ENCODE measurements around the gene RSU1.
A peak's percentile ranks its signal among the peaks of the same experiment; 100 is the strongest.

RSU1 gene

GRCh38 chr10:16820421-16820820 is 3.2 kb upstream of the RSU1 start:
- no peak for DNase-seq

DNA sequence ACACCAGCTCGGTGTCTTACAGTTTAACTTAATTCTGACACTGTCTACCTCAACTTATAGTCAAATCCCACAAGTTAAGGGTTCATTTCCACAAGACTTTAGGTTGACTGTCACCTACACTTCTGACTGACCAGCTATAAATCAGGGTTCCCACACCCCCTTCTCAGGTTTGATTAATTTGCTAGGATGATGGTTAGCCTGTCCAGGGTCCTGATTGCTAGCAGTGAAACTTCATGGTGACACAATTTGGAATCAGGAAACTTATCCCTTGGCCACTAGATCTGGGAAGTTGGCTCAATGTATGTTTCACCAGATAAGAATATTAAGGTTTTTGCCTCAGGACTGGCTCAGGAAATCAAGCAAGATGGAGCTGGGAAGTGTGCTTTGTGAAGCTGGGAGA is 2.8 kb upstream of the RSU1 start:
- no peak for DNase-seq

- no peak for DNase-seq
Measured at GRCh38 chr10:16819436-16819835, 2.2 kb upstream of the RSU1 start.

DNA sequence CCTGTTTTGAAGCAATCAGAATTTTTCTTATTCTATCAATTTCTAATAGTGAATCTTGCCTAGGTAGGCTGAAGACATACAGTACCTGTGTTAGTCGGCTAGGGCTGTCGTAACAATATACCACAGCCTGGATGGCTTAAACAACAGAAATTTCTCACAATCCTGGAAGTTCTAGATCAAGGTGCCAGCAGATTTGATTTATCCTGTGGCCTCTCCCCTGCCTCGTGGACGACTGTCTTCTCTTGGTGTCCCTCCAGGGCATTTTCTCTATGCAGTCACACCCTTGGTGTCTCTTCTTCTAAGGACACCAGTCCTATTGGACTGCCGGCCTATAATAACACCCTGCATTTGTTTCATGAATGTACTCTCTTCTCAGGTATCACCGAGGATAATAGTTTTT is 1.8 kb upstream of the RSU1 start:
- no peak for DNase-seq

GRCh38 chr10:16816830-16817124 is 447 bp downstream of the RSU1 start:
- DNase-seq = no peak

DNA sequence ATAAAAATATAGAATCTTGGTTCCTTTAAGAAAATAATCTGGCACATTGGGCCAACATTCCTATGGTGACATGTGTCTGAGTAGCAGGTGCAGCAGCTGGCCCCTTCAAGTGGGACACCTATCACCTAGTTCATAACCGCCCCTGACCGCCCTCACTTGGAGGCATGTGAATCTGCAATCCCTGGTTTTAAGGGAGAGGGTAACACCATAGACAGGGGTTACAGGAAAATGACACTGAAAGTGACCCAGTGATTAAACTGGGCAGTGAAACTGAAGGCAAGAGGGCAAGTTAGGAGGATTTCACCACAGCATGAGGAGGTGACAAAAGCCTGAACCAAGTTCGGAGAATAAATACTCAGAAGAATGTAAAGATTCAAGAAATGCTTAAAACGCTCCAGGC is 1.1 kb downstream of the RSU1 start:
- peak; percentile 23 for DNase-seq

DNA sequence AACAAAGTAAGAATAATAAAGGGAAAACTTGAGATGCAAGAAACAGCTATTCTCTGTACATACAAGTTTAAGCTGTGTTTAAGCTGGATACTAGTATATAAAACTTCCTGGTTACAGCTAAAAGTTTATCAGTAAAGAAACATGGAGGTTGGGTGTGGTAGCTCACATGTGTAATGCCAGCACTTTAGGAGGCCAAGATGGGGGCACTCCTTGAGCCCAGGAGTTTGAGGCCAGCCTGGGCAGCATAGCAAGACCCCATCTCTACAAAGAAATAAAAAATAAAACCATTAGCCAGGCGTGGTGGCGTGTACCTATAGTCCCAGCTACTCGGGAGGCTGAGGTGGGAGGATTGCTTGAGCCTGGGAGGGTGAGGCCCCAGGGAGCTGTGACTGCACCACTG is 3.2 kb downstream of the RSU1 start:
- DNase-seq = no peak

DNA sequence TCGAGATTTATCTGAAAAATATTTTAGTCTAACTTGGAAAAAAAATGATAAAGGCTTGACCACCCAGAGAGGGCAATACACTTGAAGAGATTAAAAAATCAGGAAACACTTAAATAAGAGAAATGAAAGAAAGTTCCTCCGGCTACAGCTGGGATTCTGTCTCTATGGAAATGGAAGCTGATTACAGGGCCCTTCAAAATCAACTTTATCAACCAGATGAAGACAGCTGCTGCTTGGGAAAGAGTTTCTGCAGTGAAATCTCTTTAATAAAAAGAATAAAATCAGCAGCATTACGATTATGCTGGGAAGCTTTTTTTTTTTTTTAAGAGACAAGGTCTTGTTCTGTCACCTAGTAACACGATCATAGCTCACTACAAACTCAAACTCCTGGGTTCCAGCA is 4.5 kb downstream of the RSU1 start:
- no peak for DNase-seq

DNA sequence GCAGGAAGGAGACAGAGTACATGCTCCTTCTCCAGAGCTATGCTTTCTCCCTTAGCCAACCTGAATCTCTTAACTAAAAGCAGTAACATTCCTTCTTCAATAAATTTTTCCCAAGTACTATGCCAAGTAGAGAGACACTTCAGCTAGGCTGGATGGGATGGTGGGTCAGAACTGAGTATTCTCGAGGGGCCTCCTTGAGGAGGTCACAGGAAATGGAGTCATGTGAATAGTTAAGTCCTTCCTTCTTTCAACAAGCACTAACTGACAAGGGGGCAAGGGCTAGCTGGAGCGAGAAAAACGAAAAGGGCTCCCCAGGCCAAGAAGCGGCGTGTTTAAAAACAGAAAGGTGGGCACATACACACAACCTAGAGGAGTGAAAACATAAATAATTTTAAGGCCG is 5.5 kb downstream of the RSU1 start:
- DNase-seq = no peak

DNA sequence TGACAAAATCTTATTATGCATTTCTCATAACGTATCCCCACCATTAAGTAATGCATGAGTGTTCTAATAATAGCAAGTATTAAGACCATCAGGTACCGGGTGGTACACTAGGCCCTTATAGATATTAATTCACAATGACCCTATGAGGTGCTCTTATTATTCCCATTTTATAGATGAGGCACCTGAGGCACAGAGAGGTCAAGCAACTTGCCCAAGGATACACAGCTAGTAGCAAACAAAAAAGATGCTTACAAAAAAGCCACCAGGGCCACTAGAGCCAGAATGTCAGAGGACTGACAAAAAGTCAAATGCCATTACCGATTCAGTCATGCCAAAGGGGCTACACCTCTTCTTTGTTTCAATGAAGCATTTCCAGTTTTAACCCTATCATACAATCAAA is 5.9 kb downstream of the RSU1 start:
- DNase-seq = no peak

DNA sequence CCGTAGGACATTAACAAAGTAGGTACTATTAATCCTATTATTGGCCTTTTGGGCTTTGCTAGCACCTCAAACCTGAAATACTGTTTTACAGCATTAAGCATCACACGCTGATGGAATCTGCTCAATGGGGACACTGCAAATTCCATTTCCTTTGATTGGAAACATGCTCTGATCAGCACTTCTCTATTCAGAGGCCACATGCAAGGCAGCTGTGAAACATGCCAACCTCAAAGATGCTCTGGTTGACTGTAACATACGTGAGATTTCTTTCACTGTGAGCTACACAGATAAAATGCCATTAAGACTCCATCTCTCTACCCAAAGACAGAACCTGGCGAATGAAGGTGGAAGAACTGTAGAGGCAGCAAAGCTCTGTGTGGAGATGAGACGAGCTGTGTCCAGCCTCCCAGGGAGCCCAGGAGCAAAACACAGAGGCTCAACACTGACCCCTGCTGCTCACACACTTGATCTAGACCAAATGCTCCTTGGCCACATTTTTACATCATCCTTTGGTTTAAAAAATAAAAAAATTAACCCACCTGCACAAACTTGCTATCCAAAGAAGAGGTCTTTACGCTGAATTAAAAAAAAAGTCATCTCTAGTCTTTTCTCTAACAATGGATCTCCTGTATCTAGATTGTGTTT is 8.0 kb downstream of the RSU1 start:
- peak; percentile 76 for DNase-seq

DNA sequence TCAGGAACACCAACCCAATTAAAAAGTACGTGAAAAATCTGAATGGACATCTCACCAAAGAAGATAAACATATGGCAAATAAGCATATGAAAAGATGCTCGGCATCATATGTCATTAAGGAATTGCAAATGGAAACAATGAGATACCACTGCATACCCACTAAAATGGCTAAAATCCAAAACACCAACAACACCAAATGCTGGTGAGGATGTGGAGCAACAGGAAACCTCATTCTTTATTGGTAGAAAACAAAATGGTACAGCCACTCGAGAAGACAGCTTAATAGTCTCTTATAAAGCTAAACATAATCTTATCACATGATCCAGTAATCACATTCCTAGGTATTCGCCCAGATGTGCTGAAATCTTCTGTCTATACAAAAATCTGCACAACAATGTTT is 13.1 kb downstream of the RSU1 start:
- no peak for DNase-seq

GRCh38 chr10:16803464-16803863 is 13.8 kb downstream of the RSU1 start:
- DNase-seq = no peak

- no peak for DNase-seq
Measured at GRCh38 chr10:16799621-16800020, 17.6 kb downstream of the RSU1 start.

DNA sequence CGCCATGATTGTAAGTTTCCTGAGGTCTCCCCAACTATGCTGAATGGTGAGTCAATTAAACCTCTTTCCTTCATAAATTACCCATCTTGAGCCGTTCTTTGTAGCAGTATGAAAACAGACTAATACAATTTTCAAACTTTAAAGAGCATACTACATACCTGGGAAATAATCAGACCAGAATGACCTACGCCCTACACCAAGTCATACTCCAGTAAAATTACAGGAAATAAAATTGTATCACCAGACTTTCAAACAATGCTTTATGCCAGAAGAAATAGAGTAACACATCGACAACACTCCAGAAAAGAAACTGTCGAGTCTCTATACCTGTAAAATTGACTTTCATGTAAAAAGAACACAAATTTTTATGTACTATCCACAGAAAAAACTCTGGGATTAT is 18.7 kb downstream of the RSU1 start:
- DNase-seq = no peak

- no peak for DNase-seq
Measured at GRCh38 chr10:16795410-16796073, 21.7 kb downstream of the RSU1 start.

DNA sequence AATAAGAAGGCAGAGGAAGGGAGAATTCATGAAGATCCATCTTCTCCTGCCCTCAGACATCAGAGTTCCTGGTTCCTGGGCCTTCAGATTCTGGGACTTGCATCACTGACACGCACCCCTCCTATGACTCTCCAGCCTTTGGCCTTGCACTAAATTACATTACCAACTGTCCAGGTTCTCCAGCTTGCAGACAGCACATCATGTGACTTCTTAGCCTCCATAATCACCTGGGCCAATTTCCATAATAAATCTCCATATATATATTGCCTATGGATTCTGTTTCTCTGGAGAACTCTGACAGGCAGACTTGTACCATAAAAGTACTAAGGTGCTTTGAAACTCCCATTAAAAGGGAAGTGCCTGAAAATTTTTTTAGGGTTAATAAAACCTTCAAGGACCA is 23.2 kb downstream of the RSU1 start:
- no peak for DNase-seq

DNA sequence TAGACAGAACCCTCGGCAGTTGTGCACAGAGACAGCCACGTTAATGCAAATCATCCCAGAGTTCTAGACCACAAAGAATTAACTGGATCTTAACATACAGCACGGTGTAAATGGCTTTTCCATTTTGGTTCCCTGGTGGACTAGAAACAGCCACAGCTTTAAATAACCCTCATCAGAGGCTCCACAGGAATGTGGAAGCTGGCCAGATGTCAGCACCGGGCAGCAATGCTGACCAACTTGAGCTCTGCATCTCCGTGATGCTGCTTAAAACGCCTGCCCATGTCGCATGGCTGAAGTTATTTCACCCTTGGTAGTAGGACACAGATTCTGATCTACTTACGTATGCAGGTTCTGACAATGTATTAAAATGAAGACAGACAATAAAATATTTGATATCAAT is 24.5 kb downstream of the RSU1 start:
- DNase-seq = no peak

DNA sequence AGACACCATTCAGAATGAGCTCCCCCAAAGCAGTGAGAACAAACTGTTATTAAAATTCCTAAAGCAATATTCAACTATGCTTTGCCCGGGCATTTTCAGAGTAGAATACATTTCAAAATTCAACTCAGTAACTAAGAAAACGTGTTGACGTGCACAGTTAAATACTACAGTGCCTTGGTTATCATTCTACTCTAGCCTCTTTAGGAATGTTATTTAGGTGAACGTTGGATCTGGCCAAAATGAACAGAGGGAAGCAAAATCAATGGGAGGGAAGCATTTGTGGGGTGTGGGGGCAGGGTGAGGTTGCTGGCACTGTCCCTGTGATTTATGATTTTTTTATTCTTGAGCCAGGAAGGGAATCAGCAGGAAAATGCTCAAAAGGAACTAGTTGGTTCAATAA is 27.5 kb downstream of the RSU1 start:
- no peak for DNase-seq

GRCh38 chr10:16789261-16789660 is 28.0 kb downstream of the RSU1 start:
- no peak for DNase-seq

DNA sequence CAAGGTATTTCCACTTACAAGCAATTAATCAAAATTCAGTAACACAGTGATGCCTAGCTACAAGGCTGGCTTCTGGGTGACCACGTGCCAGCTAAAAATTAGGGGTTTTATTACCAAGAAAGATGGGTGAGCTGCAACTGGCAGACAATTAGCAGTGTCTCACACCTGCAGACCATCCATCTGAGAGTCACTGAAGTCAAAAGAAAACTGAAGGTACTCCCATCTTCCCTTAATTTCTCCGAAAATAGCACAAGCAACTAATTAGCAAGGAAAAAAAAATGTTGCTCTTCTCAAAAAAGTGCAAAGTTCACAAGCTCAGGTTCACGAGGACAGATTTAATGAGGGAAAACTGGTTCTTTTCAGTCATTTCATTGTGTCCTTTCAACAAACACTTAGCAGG is 28.4 kb downstream of the RSU1 start:
- DNase-seq = no peak

GRCh38 chr10:16788125-16788524 is 29.1 kb downstream of the RSU1 start:
- DNase-seq = no peak

- DNase-seq = no peak
Measured at GRCh38 chr10:16787361-16787791, 29.8 kb downstream of the RSU1 start.

DNA sequence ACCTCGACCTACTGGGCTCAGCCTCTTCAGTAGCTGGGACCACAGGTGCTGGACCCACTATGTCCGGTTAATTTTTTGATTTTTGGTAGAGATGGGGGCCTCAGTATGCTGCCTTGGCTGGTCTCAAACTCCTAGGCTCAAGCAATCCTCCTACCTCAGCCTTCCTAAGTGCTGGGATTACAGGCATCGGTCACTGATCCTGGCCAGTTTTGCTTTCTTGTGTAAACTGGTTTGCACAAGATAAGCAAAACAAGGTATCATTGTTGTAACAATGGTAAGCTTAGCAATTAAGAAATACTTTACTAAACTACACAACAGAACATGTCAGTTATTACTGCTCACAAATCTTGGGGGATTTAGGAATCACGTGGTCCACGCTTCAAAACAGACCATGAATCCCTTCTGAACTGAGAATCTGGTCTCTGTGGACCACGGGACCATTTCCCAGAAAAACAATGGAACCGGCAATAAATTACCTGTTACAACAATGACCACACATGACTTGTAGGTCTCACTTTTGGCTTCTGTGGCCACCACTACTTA is 36.8 kb downstream of the RSU1 start:
- DNase-seq = peak; percentile 56

DNA sequence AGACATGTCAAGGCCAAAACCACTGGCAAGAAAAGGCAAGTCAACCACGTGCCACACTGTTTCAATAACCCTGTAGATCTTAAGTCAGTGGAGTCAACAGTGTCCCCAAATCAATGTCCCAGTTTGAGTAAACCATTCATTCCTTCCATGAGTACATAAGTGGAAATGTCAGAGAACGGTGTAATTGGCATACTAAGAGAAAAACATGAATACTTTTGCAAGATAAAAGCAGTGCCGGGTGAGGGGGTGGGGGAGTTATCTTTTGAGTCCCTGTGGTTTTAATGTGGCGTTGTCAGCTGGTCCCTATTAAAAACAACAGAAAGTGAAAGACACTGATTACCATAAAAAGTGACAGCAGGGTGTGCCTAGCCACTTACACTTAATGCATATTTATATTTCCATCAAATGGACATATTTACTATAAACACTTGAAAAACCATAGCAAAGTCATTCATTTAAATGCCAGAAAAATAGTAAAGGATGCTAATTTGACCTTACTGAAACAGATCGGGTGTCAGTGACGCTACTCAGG is 37.8 kb downstream of the RSU1 start:
- no peak for DNase-seq

Data from NCI-H82 (cell line).